GM20431 (cell line): ENCODE measurements around the gene TLR6.
"Not testable (repeated sequence)": the region's sequence is repeated elsewhere in the genome, so short reads cannot be mapped to it uniquely, and the experiment has no call there.

Experiments
- in situ Hi-C: fragments of 300-500 bp; cut with MseI, MboI; formaldehyde crosslinking; loops from one replicate; pipeline ENCODE4 v1.15.0; 2020; ENCODE audit warnings: low sequenced_read_pairs; ENCODE audit not compliant: unreplicated experiment

The TLR6 gene

GRCh38 chr4:38800366-38800765 is 56.3 kb downstream of the TLR6 start:
- in situ Hi-C loops = no loop called here

GRCh38 chr4:38795087-38795486 is 61.5 kb downstream of the TLR6 start:
- in situ Hi-C loops = no loop called here

- in situ Hi-C loops = no loop called here
These were observed 62.6 kb downstream of the TLR6 start for GRCh38 chr4:38794051-38794450.

- in situ Hi-C loops = no loop called here
These were observed 65.6 kb downstream of the TLR6 start for GRCh38 chr4:38791010-38791409.

- in situ Hi-C loops = no loop called here
These were observed 68.3 kb downstream of the TLR6 start for GRCh38 chr4:38788317-38788716.

- in situ Hi-C loops = no loop called here
These were observed 68.9 kb downstream of the TLR6 start for GRCh38 chr4:38787693-38788092.

GRCh38 chr4:38785901-38786402 is 70.7 kb downstream of the TLR6 start:
- in situ Hi-C loops = no loop called here

- in situ Hi-C loops = no loop called here
These were observed 71.4 kb downstream of the TLR6 start for GRCh38 chr4:38785041-38785790.

GRCh38 chr4:38784141-38784540 is 72.5 kb downstream of the TLR6 start:
- in situ Hi-C loops = no loop called here

- in situ Hi-C loops = no loop called here
These were observed 73.5 kb downstream of the TLR6 start for GRCh38 chr4:38783109-38783460.

GRCh38 chr4:38782452-38783108 is 74.0 kb downstream of the TLR6 start, which contains the start of gene TLR10:
Gene TLR10 (minus strand): TSS chr4:38782990. CDS start chr4:38775590, 7,400 bp downstream.
- in situ Hi-C loops = no loop called here

GRCh38 chr4:38781854-38782261 is 74.8 kb downstream of the TLR6 start:
- in situ Hi-C loops = no loop called here

- in situ Hi-C loops = no loop called here
These were observed 75.7 kb downstream of the TLR6 start for GRCh38 chr4:38780833-38781484.

- in situ Hi-C loops = no loop called here
These were observed 76.8 kb downstream of the TLR6 start for GRCh38 chr4:38779790-38780189.

GRCh38 chr4:38777925-38778324 is 78.7 kb downstream of the TLR6 start:
- in situ Hi-C loops = not testable (repeated sequence)

- in situ Hi-C loops = no loop called here
These were observed 81.3 kb downstream of the TLR6 start for GRCh38 chr4:38775326-38775725.

GRCh38 chr4:38774181-38774955 is 82.2 kb downstream of the TLR6 start:
- in situ Hi-C loops = loop anchor here (25.0 kb wide), 2 partner anchors 88 to 363 kb away; partner anchors contain the start of genes FAM114A1 and TLR6
